Breast epithelium (tissue), 3 donors: Measurements from ENCODE around the gene RNH1.

Experiments used
- POLR2A ChIP-seq: fragments of 450-650 bp; IDR thresholded peaks from one replicate; pipeline ENCODE4 v1.6.1; 2016; ENCODE audit warnings: antibody characterized with exemption, mild to moderate bottlenecking, moderate library complexity
- POLR2AphosphoS5 ChIP-seq, 3 donors: sonication (generic); formaldehyde crosslinking; IDR thresholded peaks; one replicate each; pipeline ENCODE4 v1.6.1; 2017; ENCODE audit warnings: antibody characterized with exemption in 3 of 3
- TF ChIP-seq, protein P1 (sequence below), 3 donors: fragments of 450-650 bp; IDR thresholded peaks; one replicate each; pipeline ENCODE4 v1.5.1; 2016 to 2017; ENCODE audit warnings: antibody characterized with exemption in 3 of 3, mild to moderate bottlenecking in 3 of 3, moderate library complexity in 3 of 3

DNA sequence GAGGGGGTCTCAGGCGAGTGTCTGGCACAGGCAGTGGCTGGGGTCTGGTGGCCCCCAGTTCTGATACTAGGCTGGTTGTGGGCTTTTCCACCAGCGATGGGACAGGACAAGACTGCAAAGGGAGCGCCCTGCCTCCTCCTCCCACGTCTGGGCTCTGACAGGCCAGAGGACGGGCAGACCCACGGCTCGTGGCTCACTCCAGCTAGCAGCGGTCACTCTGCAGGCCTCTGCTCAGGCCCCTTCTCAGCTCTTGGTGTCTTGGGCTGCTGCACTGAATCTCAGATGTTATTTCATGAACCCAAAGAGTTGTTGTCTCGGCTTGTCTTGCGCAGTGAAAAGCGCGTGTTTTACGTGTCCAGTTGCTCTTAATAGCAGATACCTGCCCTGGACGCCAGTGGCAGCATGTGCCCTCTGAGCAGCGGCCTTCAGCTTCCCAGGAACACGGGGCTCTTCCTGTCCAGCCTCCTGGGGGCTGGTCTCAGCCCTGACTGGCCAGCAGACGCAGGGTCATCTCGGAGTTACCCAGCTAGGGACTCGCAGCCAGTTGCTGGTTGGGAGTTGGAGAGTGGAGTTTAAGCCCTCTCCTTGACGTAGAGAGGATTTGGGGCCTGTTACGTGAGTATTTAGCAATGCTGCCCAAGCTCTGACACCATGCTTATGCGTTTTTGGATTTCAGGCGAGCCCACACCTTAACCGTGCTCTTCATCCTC, 47.4 kb downstream of the RNH1 start:
- TF ChIP-seq, protein P1, sequence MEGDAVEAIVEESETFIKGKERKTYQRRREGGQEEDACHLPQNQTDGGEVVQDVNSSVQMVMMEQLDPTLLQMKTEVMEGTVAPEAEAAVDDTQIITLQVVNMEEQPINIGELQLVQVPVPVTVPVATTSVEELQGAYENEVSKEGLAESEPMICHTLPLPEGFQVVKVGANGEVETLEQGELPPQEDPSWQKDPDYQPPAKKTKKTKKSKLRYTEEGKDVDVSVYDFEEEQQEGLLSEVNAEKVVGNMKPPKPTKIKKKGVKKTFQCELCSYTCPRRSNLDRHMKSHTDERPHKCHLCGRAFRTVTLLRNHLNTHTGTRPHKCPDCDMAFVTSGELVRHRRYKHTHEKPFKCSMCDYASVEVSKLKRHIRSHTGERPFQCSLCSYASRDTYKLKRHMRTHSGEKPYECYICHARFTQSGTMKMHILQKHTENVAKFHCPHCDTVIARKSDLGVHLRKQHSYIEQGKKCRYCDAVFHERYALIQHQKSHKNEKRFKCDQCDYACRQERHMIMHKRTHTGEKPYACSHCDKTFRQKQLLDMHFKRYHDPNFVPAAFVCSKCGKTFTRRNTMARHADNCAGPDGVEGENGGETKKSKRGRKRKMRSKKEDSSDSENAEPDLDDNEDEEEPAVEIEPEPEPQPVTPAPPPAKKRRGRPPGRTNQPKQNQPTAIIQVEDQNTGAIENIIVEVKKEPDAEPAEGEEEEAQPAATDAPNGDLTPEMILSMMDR (IDR thresholded peaks at IDR 0.05), result no peak
- no peak for TF ChIP-seq POLR2A
- TF ChIP-seq POLR2AphosphoS5 (IDR thresholded peaks at IDR 0.05), result no peak
